CD1c-positive myeloid dendritic cell (primary cell): Measurements from ENCODE around the gene PFN3.
A peak's percentile ranks its signal among the peaks of the same experiment; 100 is the strongest.

Experiments used
- DNase-seq: peaks from one replicate; pipeline ENCODE4 v3.0.0-alpha.2; 2016; ENCODE audit errors: extremely low spot score

PFN3 gene

DNA sequence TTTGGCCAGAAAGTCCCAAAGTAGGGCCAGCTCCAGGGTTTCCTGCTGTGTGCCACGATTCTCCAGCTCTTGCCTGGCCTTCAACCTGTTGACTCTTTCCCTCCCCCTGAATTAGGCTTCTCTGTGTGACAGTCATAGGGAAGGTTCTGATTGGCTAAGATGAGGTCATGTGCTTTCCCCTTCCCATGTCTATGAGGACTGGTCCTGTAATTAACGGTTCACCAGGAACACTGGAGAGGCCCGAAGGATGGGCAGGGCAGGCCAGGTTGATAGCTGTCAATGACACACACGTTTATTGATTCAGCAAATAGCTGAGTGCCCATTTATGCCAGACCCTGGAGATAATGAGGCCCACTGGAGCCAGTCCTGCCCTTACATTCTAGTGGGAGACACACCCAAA, 37.2 kb upstream of the PFN3 start:
- DNase-seq = no peak

DNA sequence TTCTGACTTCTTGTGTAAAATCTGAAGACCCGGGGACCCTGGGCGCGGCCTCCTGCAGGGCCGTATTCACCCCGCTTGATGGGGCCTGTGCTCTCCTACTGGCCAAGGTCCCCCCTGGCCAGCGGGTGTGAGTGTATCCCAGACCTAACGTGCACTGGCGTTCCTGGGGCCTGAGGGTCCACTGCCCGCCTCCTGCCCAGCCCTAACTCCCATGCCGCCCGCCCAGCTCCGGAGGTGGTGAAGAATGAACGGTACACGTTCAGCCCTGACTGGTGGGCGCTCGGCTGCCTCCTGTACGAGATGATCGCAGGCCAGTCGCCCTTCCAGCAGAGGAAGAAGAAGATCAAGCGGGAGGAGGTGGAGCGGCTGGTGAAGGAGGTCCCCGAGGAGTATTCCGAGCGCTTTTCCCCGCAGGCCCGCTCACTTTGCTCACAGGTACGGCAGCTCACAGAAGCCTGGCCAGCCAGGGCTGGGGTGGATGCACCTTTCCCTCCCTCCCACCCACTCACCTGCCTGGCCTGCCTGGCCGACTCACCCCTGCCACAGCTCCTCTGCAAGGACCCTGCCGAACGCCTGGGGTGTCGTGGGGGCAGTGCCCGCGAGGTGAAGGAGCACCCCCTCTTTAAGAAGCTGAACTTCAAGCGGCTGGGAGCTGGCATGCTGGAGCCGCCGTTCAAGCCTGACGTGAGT, 35.5 kb upstream of the PFN3 start:
- DNase-seq = no peak

DNA sequence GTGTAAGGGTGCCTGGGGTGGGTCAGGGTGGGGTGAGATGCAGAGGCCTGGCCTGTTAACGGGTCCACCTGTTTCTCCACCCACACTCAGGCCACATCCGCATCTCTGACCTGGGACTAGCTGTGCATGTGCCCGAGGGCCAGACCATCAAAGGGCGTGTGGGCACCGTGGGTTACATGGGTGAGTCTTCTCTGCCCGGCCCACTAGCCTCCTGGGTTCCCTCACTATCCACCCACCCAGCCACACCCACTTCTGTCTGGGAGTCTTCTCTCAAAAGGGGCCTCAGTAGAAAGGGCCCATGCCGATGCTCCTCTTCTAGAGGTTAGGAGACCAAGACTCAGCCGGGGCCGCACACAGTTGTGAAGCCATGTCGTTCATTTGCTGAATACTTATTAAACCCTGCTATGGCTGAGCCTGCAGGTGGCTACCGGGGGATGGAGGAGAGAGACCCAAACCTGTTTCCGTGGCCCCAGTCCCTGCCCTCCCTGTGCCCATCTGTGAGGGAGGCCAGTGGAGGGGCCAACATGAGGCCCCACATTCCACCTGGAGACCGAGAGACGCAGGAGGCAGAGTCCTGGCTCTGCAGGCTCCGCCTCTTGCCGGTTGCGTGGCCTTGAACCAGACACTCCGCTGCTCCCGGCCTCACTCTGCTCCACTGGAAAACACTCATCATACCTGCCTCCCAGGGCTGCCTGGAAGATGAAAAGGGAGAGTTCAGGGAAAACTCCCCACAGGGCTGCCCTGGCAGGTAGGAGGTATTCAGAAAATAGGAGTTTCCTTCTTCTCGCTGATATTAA, 34.7 kb upstream of the PFN3 start:
- DNase-seq = no peak

DNA sequence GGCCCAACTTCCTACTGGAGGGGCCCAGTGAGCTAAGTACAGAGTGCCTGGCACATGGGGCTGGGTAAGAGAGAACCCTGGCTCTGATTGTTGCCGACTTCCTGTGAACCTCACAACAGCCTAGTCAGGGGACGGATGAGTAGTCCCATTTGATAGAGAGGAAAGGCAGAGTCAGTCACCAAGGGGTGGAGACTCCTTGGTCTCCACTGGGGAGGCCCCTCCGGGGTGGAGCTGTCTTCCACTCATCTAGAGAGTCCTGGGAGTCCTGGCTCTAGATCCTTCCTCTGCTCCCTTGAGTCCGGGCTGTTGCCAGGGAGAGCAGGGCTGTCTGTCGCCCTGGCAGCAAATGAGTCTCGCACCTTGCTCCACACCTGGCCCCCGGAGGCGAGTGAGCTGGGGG, 34.0 kb upstream of the PFN3 start:
- no peak for DNase-seq

DNA sequence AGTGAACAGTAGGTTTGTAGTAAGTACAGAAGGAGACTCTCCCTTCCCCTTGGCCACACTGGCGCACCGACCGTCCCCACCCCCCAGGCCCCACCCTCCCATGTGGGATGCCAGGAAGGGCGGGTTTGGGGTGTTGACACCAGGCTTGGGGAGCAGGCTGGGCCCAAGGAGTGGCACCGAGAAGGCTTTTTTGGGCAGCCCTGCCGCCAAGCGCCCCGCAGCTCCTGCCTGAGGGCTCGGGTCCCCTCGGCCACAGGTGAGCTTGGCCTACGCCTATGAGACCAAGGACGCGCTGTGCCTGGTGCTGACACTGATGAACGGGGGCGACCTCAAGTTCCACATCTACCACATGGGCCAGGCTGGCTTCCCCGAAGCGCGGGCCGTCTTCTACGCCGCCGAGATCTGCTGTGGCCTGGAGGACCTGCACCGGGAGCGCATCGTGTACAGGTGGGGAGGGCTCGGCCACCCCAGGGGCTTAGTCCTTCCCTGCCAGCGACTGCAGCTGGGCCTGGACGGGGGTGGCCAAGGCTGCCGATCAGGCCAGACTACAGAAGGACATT, 33.3 kb upstream of the PFN3 start:
- DNase-seq = no peak

DNA sequence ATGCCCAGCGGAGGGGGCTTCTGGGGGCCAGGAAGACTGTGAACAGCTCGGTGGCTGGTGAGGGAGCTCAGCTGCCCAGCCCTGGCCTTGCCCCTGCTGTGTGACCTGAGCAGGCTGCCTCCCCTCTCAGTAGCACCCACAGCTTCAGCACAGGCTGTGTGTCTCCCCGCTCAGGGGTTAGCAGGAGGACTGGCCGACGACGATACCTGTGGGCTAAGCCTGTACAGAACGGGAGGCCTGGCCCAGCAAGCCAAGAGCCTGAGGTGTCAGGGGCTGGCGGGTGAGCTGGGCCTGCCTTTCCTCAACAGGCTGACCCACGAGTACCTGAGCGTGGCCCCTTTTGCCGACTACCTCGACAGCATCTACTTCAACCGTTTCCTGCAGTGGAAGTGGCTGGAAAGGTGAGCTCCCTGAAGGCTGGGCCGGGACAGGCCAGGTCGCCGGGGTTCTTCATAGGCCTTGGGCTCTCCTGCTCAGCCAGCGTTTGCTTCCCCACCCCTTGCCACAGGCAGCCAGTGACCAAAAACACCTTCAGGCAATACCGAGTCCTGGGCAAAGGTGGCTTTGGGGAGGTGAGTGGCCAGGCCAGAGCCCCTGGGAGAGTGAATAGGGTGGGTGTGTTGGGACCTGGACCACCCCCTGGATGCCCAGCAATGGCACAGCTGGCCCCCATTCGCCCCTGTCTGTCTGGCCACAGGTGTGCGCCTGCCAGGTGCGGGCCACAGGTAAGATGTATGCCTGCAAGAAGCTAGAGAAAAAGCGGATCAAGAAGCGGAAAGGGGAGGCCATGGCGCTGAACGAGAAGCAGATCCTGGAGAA, 32.6 kb upstream of the PFN3 start:
- no peak for DNase-seq

DNA sequence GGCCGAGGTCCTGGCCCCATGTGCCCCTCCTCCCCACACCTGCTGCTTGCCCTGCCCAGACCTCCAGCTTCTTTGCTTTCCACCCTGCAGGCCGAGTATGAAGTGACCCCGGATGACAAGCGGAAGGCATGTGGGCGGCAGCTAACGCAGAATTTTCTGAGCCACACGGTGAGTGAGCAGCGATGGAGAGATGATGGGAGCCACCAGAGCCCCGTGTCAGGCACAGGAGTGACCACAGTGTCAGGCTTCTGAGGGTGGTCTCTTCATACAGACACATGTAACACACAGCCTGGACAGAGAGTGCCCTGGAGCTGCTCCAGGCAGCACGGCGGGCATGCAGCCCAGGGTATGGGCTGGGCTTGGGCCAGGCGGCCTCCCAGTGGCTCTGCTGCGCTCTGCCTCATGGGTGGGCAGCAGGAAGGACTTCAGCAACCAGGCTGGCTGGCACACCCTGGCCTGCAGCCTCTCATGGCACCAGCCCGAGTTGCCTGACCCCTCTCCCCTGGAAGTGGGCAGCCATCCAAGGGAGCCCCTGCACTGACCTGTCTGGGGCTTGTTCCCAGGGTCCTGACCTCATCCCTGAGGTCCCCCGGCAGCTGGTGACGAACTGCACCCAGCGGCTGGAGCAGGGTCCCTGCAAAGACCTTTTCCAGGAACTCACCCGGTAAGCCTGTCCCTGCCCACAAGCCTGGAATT, 31.8 kb upstream of the PFN3 start:
- no peak for DNase-seq

DNA sequence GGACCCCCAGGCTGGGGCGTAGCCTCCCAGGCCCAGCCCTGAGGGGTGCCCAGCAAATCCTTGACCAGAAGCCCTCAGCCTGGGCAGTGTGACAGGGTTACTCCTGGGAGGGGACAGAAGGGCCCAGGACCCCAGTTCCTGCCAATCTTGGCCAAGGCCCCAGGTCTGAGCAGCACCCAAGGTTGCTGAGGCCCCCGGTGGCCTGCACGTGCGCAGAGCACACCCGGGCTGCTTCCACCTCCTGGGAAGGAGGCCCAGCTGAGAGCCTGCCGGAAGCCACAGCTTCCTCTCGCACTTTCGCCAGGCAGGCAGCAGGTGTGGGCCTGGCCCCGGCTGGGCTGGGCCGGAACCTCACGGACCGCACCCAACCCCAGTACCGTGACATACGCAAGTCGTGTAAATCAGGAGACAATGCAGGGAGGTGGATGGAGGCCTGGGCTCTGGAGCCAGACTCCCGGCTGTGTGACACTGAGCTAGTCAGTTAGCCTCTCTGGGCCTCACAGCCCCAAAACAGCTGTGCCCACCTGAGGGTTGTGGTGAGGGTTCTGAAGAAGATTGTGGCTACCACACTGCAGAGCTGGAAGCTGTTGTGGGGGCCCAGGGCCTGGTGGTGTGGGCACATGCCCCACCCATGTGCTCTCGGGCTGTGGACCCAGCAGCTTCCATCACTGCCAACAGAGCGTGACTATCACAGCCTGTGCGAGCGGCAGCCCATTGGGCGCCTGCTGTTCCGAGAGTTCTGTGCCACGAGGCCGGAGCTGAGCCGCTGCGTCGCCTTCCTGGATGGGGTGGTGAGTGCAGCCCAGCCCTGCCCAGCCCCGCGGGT, 31.1 kb upstream of the PFN3 start:
- peak; percentile 63 for DNase-seq

DNA sequence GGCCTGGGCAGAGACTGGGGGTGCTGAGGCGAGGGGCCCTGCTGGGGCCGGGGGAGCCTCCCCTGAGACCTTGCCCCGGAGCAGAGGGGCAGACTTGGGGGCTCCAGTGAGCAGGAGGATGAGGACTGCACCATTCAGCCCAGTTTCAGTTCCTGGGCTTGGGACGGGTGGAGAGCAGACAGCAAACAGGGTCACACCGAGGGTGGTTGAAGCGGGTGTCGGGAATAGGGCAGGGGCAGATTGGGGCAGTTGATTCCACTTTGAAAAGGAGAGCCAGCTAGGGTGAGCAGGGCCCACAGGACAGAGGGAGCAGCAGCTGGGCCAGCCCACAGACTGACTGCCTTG, 30.5 kb upstream of the PFN3 start:
- no peak for DNase-seq

DNA sequence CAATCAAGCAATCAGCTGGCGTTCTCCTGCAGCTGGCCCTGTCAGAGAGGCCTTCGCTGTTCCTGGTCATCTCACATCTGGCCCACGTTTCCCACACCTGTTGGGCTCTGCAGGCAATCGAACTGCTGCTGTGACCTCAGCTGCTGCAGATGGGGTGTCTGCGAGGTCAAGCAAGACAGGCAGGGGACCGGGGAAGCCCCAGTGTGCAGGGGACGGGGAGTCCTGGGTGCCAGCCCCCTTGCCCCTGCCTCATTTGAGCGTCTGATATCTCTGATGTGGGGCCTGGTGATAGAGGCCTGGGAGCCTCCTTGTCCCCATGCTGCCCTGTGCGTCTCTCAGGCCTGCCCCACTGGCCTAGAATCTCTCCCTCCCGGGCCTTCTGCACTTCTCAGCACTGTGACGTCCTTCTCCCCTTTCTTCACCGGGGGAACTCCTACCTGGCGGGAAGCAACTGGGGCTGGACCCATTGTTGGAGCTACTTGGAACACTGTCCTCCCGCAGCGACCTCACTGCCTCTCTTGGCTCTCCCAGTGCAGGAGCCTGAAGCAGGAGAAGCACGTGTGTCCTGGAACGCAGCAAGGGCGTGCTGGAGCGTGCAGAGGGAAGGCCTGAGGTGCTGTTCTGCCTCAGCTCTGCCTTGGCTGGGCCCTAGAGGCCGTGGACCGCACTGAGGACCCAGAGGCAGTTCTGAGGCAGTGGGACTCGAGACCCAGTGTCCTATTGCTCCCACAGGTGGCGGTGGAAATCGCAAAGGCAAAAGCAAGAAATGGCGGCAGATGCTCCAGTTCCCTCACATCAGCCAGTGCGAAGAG, 29.9 kb upstream of the PFN3 start:
- no peak for DNase-seq

DNA sequence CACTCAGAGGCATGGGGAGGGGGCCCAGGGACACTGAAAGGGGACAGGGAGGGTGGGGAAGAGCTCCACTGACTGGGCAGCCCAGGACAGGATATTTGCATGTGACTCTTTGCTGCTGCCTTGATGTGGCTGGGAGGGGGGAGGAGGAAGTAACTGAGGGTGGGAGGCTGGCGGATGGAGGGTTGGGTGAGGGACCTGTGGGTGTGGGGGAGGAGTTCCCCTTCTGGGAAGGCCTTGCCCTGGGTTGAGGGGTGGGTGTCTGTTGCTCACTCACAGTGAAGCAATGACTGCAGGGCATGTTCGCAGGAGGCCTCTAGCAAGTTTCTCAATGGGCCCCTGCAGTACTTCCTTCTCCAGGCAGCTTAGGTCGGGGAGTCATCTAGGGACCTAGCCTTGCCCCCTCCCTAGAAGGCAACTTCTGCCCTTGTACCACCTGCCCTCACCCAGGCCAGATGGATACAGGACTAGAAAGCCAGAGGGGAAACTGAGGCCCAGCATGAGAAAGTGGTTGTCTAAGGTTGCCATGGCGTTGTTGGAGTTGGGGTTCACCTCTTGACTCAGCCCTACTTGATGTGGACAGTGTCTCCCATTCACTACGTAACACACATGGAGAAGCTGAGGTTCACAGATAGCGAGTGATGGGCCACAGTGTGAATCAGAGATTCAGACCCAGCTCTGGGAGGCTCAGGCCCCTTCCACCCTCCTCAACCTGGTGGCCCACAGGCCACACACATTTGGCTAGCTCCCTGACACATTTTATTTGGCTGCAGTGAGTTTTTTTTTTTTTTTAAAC, 29.0 kb upstream of the PFN3 start:
- peak; percentile 96 for DNase-seq

DNA sequence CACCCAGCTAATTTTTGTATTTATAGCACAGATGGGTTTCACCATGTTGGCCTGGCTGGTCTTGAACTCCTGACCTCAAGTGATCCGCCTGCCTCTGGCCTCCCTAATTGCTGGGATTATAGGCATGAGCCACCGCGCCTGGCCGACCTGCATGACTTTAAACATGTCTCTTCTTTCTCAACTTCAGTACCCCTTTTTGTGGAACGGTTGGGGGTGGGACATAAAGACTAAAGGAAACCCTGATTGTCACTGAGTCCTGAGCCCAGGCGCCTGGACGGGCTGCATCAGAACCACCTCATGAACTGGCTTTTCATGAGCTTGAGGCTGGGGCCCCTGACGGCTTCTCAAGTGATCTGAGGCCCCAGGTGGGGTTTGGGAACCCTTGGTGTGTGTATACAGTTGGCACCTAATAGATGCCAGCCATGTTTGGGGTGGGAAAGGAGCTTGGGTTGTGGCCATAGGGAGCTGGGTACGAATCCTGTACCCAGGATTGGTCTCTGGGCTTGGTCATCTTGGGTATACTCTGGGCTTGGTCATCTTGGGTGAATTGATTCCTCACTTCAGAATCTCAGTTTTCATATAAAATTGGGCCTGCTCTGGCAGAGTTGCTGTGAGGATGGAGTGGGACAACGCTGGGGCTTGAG, 28.2 kb upstream of the PFN3 start:
- DNase-seq = peak; percentile 55

DNA sequence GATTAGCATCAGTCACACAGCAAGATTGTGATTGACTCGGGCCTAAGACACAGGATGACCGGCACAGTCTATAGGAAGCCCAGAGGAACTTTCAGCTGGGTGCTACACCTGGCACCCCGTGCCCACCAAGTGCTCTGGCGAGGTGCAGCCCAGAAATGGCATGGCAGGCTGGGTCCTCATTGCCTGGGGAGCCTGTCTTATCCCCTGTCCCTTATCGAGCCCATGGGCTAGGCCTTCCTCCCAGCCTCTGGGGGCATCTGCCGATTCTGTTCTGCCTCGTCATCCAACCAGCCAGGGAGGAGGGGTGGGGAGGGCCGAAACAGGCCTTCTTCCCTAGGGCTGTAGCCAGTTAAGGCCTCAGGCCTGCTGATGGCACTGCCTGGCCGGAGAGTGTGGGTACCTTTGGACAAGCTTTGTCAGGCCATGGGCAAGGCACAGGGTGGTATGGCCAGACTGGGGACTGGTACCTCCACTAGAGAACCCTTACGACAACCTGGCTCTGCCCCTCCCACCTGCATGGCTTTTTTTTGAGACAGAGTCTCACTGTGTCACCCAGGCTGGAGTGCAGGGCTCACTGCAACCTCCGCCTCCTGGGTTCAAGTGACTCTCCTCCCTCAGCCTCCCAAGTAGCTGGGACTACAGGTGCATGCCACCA, 27.6 kb upstream of the PFN3 start:
- peak; percentile 55 for DNase-seq

DNA sequence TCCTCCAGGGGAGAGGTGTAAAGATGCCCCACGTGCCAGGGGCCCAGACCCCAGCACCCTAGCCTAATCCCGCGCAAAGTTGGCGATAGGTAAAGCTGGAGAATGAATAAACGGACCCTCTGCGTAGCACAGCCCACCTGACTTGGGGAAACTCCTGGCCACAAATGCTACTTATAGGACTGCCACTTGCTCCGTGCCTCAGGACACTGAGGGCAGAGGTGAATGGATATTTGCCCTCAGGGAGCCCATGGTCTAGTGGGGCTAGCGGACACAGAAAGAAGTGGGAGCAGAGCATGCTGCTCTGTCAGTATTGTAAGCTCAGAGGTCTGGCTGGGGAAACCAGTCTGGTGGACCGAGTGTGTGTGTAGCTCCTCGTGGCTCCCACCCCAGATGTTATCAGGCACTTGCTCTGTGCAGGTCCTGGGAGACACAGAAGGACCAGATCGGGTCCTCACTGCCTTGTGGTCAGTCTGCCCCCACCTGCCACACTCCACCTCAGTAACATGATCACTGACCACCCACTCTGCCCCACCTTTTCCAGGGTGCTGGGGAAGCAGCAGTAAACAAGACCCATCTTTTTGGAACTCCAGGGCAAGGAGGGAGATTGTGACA, 26.9 kb upstream of the PFN3 start:
- DNase-seq = peak; percentile 16

DNA sequence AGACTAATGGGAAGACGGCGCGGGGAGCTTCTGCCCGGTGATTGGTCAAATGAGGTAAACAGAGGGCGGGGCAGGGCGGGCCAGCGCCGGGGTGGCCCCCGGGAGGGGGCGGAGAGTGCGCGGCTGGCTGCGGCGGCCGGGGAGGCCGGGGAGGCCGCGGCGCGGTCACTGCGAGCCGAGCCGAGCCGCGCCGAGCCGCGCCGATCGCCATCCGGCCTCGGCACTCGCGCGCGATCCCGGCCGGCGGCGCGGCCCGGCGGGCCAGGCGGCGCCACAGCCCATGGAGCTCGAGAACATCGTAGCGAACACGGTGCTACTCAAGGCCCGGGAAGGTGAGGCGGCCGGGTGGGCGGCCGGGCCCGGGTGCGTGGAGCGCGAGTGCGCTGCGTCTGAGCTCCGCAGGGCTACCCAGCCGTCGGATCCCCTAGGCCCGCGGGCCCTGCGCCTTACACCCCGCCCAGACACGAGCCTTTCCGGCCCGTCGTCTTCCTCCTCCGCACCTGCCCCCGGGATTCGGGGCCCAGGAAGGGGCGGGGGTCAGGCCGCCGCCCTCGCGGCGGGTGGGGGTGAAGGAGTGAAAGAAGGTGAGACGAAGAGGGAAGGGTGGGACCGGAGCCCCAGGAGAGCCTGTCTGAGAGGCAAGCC, 26.2 kb upstream of the PFN3 start, which contains the start of gene GRK6:
Gene GRK6 (plus strand): TSS at position 111 of the 645 bp plus-strand sequence. CDS start 170 bp downstream, at position 281.
- peak; percentile 46 for DNase-seq

DNA sequence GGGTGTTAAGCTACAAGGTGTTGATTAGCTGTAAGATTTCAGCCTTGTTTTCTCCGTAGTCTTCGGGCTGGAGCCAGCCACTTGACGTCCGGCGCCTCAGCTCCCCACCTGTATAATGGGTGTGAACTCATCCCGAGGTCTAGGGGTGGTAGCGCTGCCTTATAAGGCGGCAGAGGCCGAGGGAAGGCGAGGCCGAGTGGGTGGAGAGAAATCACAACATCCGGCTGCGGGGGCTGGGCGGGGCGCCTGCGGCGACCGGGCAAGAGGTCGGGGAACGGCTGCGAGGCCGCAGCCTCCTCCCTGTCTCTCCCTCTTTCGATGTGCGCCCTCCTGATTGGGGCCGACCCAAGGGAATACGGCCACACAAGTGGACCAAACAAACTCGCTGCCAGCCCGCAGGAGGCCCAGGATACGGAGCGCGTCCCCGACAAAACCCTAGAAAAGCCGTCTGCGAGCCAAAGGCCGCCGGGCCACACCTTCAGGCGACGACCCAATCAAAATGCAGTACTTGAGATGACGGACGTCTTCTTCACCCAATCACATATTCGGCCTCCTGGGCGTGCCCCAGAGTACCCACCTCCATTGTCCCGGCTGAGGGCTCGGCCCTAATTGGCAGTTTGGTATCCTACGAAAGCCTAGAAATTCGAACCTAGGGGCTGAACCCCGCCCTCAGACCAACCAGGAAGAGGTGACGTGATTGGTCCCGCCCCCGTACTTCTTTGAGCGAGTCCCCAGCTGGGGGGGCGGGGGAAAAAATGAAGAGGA, 25.5 kb upstream of the PFN3 start:
- peak; percentile 100 for DNase-seq
